ENCODE results near the gene PRB2. TPM values are rescaled to one million over a fixed set of nuclear protein-coding genes. Genes with fewer than 3 reads are reported as not detected.
A peak's percentile ranks its signal among the peaks of the same experiment; 100 is the strongest.
"Not testable (repeated sequence)": the region's sequence is repeated elsewhere in the genome, so short reads cannot be mapped to it uniquely, and the experiment has no call there.

PRB2 gene
- not detected for total RNA-seq
- polyA plus RNA-seq = not detected

- CTCF ChIA-PET; H3K27ac Mint-ChIP-seq; H3K4me3 ChIP-seq (ENCODE audit: low read length); H3K4me3 Mint-ChIP-seq; H3K36me3 Mint-ChIP-seq; H3K9me3 Mint-ChIP-seq; H3K27me3 ChIP-seq (ENCODE audit: insufficient read depth, low read length, poor library complexity, severe bottlenecking); H3K27ac ChIP-seq (ENCODE audit: low read depth, low read length); DNase-seq; H3K9me3 ChIP-seq (ENCODE audit: low read length); H3K4me1 Mint-ChIP-seq; H3K4me1 ChIP-seq (ENCODE audit: insufficient read depth, low read length); H3K36me3 ChIP-seq (ENCODE audit: insufficient read depth, low read length); POLR2A ChIA-PET: not testable (repeated sequence)
- H3K27me3 Mint-ChIP-seq = peaks cover 2 to 11% of the 10 kb centered on the region in 2 donors
Measured at GRCh38 chr12:11395467-11395866, at the start of gene PRB2. PRB2 (minus strand) TSS chr12:11395567; CDS start chr12:11395529, 38 bp downstream.

- ChIA-PET CTCF (no interaction called here), POLR2A (no interaction called here)
- no peaks in the 10 kb centered on the region for H3K4me1 Mint-ChIP-seq
- H3K27ac Mint-ChIP-seq = no peak overlapping the region
- H3K36me3 Mint-ChIP-seq = peaks cover 0 to 3% (median 1%) of the 10 kb centered on the region in 3 donors
- peaks cover 3% of the 10 kb centered on the region for H3K27me3 ChIP-seq (ENCODE audit: insufficient read depth, low read length, poor library complexity, severe bottlenecking)
- H3K4me1 ChIP-seq (ENCODE audit: insufficient read depth, low read length) = no peaks in the 10 kb centered on the region
- H3K27me3 Mint-ChIP-seq = peaks cover 1 to 7% of the 10 kb centered on the region in 2 donors
- H3K4me3 ChIP-seq (ENCODE audit: low read length) = no peak overlapping the region
- no peak overlapping the region for H3K4me3 Mint-ChIP-seq
- no peak for DNase-seq
- H3K9me3 ChIP-seq (ENCODE audit: low read length) = no peaks in the 10 kb centered on the region
- no peak overlapping the region for H3K27ac ChIP-seq (ENCODE audit: low read depth, low read length)
- no peaks in the 10 kb centered on the region for H3K36me3 ChIP-seq (ENCODE audit: insufficient read depth, low read length)
- peaks cover 0 to 4% (median 0%) of the 10 kb centered on the region in 5 donors for H3K9me3 Mint-ChIP-seq
Measured at GRCh38 chr12:11437966-11438365, 42.6 kb upstream of the PRB2 start.

GRCh38 chr12:11433664-11434063 is 38.3 kb upstream of the PRB2 start:
- H3K27me3 ChIP-seq (ENCODE audit: insufficient read depth, low read length, poor library complexity, severe bottlenecking) = no peaks in the 10 kb centered on the region
- peaks cover 0 to 3% (median 1%) of the 10 kb centered on the region in 3 donors for H3K36me3 Mint-ChIP-seq
- peaks cover 1 to 16% of the 10 kb centered on the region in 2 donors for H3K27me3 Mint-ChIP-seq
- CTCF ChIA-PET = no interaction called here
- no peaks in the 10 kb centered on the region for H3K4me1 ChIP-seq (ENCODE audit: insufficient read depth, low read length)
- peak overlapping the region in 1 of 8 donors; percentile 47 for H3K27ac Mint-ChIP-seq
- H3K9me3 ChIP-seq (ENCODE audit: low read length) = no peaks in the 10 kb centered on the region
- no peaks in the 10 kb centered on the region for H3K36me3 ChIP-seq (ENCODE audit: insufficient read depth, low read length)
- no peak overlapping the region for H3K27ac ChIP-seq (ENCODE audit: low read depth, low read length)
- H3K4me3 ChIP-seq (ENCODE audit: low read length) = no peak overlapping the region
- POLR2A ChIA-PET = no interaction called here
- no peak overlapping the region for H3K4me3 Mint-ChIP-seq
- H3K4me1 Mint-ChIP-seq = no peaks in the 10 kb centered on the region
- H3K9me3 Mint-ChIP-seq = peaks cover 0 to 4% (median 2%) of the 10 kb centered on the region in 5 donors
- no peak for DNase-seq

GRCh38 chr12:11431486-11431885 is 36.1 kb upstream of the PRB2 start:
- H3K36me3 Mint-ChIP-seq = peaks cover 0 to 1% (median 0%) of the 10 kb centered on the region in 3 donors
- Histone ChIP-seq H3K4me1 (ENCODE audit: insufficient read depth, low read length) (no peaks in the 10 kb centered on the region), H3K9me3 (ENCODE audit: low read length) (no peaks in the 10 kb centered on the region), H3K27me3 (ENCODE audit: insufficient read depth, low read length, poor library complexity, severe bottlenecking) (no peaks in the 10 kb centered on the region), H3K36me3 (ENCODE audit: insufficient read depth, low read length) (no peaks in the 10 kb centered on the region), H3K27ac (ENCODE audit: low read depth, low read length) (no peak overlapping the region), H3K4me3 (ENCODE audit: low read length) (no peak overlapping the region)
- H3K27ac Mint-ChIP-seq = no peak overlapping the region
- peaks cover 2 to 26% of the 10 kb centered on the region in 2 donors for H3K27me3 Mint-ChIP-seq
- CTCF ChIA-PET = no interaction called here
- H3K4me1 Mint-ChIP-seq = no peaks in the 10 kb centered on the region
- DNase-seq = no peak
- H3K4me3 Mint-ChIP-seq = no peak overlapping the region
- POLR2A ChIA-PET = no interaction called here
- H3K9me3 Mint-ChIP-seq = peaks cover 0 to 3% (median 0%) of the 10 kb centered on the region in 5 donors

- Histone ChIP-seq H3K27ac (ENCODE audit: low read depth, low read length) (no peak overlapping the region), H3K4me1 (ENCODE audit: insufficient read depth, low read length) (no peaks in the 10 kb centered on the region), H3K4me3 (ENCODE audit: low read length) (no peak overlapping the region), H3K9me3 (ENCODE audit: low read length) (no peaks in the 10 kb centered on the region), H3K36me3 (ENCODE audit: insufficient read depth, low read length) (no peaks in the 10 kb centered on the region), H3K27me3 (ENCODE audit: insufficient read depth, low read length, poor library complexity, severe bottlenecking) (no peaks in the 10 kb centered on the region)
- H3K27me3 Mint-ChIP-seq = peaks cover 2 to 28% of the 10 kb centered on the region in 2 donors
- peaks cover 0 to 10% (median 3%) of the 10 kb centered on the region in 5 donors for H3K9me3 Mint-ChIP-seq
- no peak for DNase-seq
- CTCF ChIA-PET = no interaction called here
- no peak overlapping the region for H3K27ac Mint-ChIP-seq
- POLR2A ChIA-PET = no interaction called here
- H3K4me1 Mint-ChIP-seq = no peaks in the 10 kb centered on the region
- H3K4me3 Mint-ChIP-seq = no peak overlapping the region
- peaks cover 0 to 2% (median 0%) of the 10 kb centered on the region in 3 donors for H3K36me3 Mint-ChIP-seq
Measured at GRCh38 chr12:11427341-11427740, 32.0 kb upstream of the PRB2 start.

GRCh38 chr12:11412731-11413130 is 17.4 kb upstream of the PRB2 start:
- ChIA-PET CTCF (no interaction called here), POLR2A (no interaction called here)
- H3K4me1 ChIP-seq (ENCODE audit: insufficient read depth, low read length) = no peaks in the 10 kb centered on the region

GRCh38 chr12:11408096-11408495 is 12.7 kb upstream of the PRB2 start:
- no peaks in the 10 kb centered on the region for H3K36me3 ChIP-seq (ENCODE audit: insufficient read depth, low read length)
- ChIA-PET CTCF (no interaction called here), POLR2A (no interaction called here)
- H3K27me3 ChIP-seq (ENCODE audit: insufficient read depth, low read length, poor library complexity, severe bottlenecking) = no peaks in the 10 kb centered on the region
- Mint-ChIP-seq H3K4me3 (no peak overlapping the region), H3K36me3 (peaks cover 0 to 11% (median 0%) of the 10 kb centered on the region in 3 donors), H3K27ac (no peak overlapping the region), H3K4me1 (no peaks in the 10 kb centered on the region), H3K27me3 (peaks cover 5 to 20% of the 10 kb centered on the region in 2 donors), H3K9me3 (peaks cover 0 to 18% (median 11%) of the 10 kb centered on the region in 5 donors)
- H3K27ac ChIP-seq (ENCODE audit: low read depth, low read length) = no peak overlapping the region
- DNase-seq = no peak
- H3K4me3 ChIP-seq (ENCODE audit: low read length) = no peak overlapping the region
- no peaks in the 10 kb centered on the region for H3K4me1 ChIP-seq (ENCODE audit: insufficient read depth, low read length)
- H3K9me3 ChIP-seq (ENCODE audit: low read length) = no peaks in the 10 kb centered on the region

More at GRCh38 chr12:11412731-11413130, 17.4 kb upstream of the PRB2 start:
- no peak overlapping the region for H3K27ac ChIP-seq (ENCODE audit: low read depth, low read length)
- Mint-ChIP-seq H3K36me3 (peaks cover 0 to 15% (median 0%) of the 10 kb centered on the region in 3 donors), H3K27ac (no peak overlapping the region), H3K4me1 (no peaks in the 10 kb centered on the region), H3K27me3 (peaks cover 3 to 35% of the 10 kb centered on the region in 2 donors), H3K4me3 (no peak overlapping the region), H3K9me3 (peaks cover 2 to 34% (median 21%) of the 10 kb centered on the region in 5 donors)
- no peak for DNase-seq
- H3K4me3 ChIP-seq (ENCODE audit: low read length) = no peak overlapping the region
- H3K36me3 ChIP-seq (ENCODE audit: insufficient read depth, low read length) = no peaks in the 10 kb centered on the region
- no peaks in the 10 kb centered on the region for H3K27me3 ChIP-seq (ENCODE audit: insufficient read depth, low read length, poor library complexity, severe bottlenecking)
- H3K9me3 ChIP-seq (ENCODE audit: low read length) = no peaks in the 10 kb centered on the region

GRCh38 chr12:11397366-11397765 is 2.0 kb upstream of the PRB2 start:
- no peak overlapping the region for H3K27ac Mint-ChIP-seq
- H3K9me3 Mint-ChIP-seq = peaks cover 0 to 2% (median 0%) of the 10 kb centered on the region in 5 donors
- H3K4me3 Mint-ChIP-seq = no peak overlapping the region
- H3K36me3 Mint-ChIP-seq = no peaks in the 10 kb centered on the region
- Histone ChIP-seq H3K36me3 (ENCODE audit: insufficient read depth, low read length) (no peaks in the 10 kb centered on the region), H3K4me1 (ENCODE audit: insufficient read depth, low read length) (no peaks in the 10 kb centered on the region), H3K27ac (ENCODE audit: low read depth, low read length) (no peak overlapping the region), H3K9me3 (ENCODE audit: low read length) (no peaks in the 10 kb centered on the region), H3K4me3 (ENCODE audit: low read length) (no peak overlapping the region), H3K27me3 (ENCODE audit: insufficient read depth, low read length, poor library complexity, severe bottlenecking) (no peaks in the 10 kb centered on the region)
- ChIA-PET CTCF (no interaction called here), POLR2A (no interaction called here)
- peaks cover 0 to 7% of the 10 kb centered on the region in 2 donors for H3K27me3 Mint-ChIP-seq
- H3K4me1 Mint-ChIP-seq = no peaks in the 10 kb centered on the region
- no peak for DNase-seq

GRCh38 chr12:11391456-11391855 is 3.9 kb downstream of the PRB2 start:
- H3K27me3 Mint-ChIP-seq = peaks cover 2 to 11% of the 10 kb centered on the region in 2 donors
- H3K27ac Mint-ChIP-seq; H3K36me3 ChIP-seq (ENCODE audit: insufficient read depth, low read length); H3K27me3 ChIP-seq (ENCODE audit: insufficient read depth, low read length, poor library complexity, severe bottlenecking); CTCF ChIA-PET; H3K4me3 ChIP-seq (ENCODE audit: low read length); H3K4me1 Mint-ChIP-seq; H3K9me3 ChIP-seq (ENCODE audit: low read length); H3K36me3 Mint-ChIP-seq; H3K4me3 Mint-ChIP-seq; H3K9me3 Mint-ChIP-seq; DNase-seq; POLR2A ChIA-PET; H3K27ac ChIP-seq (ENCODE audit: low read depth, low read length); H3K4me1 ChIP-seq (ENCODE audit: insufficient read depth, low read length): not testable (repeated sequence)
